BE2C (cell line): ENCODE results near the gene KDF1.

ENCODE experiments used
- DNase-seq: peaks from one replicate; pipeline ENCODE4 v3.0.0-alpha.2; 2020
- H3K27me3 ChIP-seq: fragments of 250-450 bp; sonication (Bioruptor Pico); 2 replicates; pipeline ENCODE4 v1.5.1; 2020; ENCODE audit warnings: mild to moderate bottlenecking
- H3K36me3 ChIP-seq: fragments of 250-450 bp; sonication (Bioruptor Pico); 2 replicates; pipeline ENCODE4 v1.5.1; 2020; ENCODE audit warnings: mild to moderate bottlenecking
- H3K4me1 ChIP-seq: fragments of 250-450 bp; sonication (Bioruptor Pico); 2 replicates; pipeline ENCODE4 v1.5.1; 2020
- H3K4me3 ChIP-seq: 2 replicates; pipeline ENCODE4 v1.5.1; 2011; ENCODE audit warnings: low read depth, low read length
- H3K9me3 ChIP-seq: fragments of 250-450 bp; sonication (Bioruptor Pico); 2 replicates; pipeline ENCODE4 v1.5.1; 2020
- CTCF ChIP-seq: IDR thresholded peaks from 2 replicates; pipeline ENCODE4 v1.5.1; 2012; ENCODE audit warnings: mild to moderate bottlenecking, low read depth, low read length

KDF1 gene

GRCh38 chr1:26912147-26912490, 48.1 kb downstream of the KDF1 start:
- peaks cover 8% of the 10 kb centered on the region for H3K4me1 ChIP-seq
- no peaks in the 10 kb centered on the region for H3K27me3 ChIP-seq
- H3K36me3 ChIP-seq = no peaks in the 10 kb centered on the region
- no peaks in the 10 kb centered on the region for H3K9me3 ChIP-seq
- H3K4me3 ChIP-seq = no peak overlapping the region
- DNase-seq = no peak
- TF ChIP-seq CTCF = no peak

- no peak for DNase-seq
- no peak for TF ChIP-seq CTCF
- Histone ChIP-seq H3K4me3 (no peak overlapping the region), H3K36me3 (no peaks in the 10 kb centered on the region), H3K9me3 (no peaks in the 10 kb centered on the region), H3K4me1 (peaks cover 8% of the 10 kb centered on the region), H3K27me3 (no peaks in the 10 kb centered on the region)
Measured at GRCh38 chr1:26911399-26912146, 48.7 kb downstream of the KDF1 start.

GRCh38 chr1:26910343-26911160, 49.7 kb downstream of the KDF1 start:
- Histone ChIP-seq H3K27me3 (no peaks in the 10 kb centered on the region), H3K9me3 (no peaks in the 10 kb centered on the region), H3K4me3 (no peak overlapping the region), H3K36me3 (no peaks in the 10 kb centered on the region), H3K4me1 (peaks cover 8% of the 10 kb centered on the region)
- no peak for TF ChIP-seq CTCF
- no peak for DNase-seq

GRCh38 chr1:26909951-26910342, 50.3 kb downstream of the KDF1 start:
- no peaks in the 10 kb centered on the region for H3K27me3 ChIP-seq
- H3K36me3 ChIP-seq = no peaks in the 10 kb centered on the region
- no peak for TF ChIP-seq CTCF
- peaks cover 8% of the 10 kb centered on the region for H3K4me1 ChIP-seq
- no peak overlapping the region for H3K4me3 ChIP-seq
- no peak for DNase-seq
- H3K9me3 ChIP-seq = no peaks in the 10 kb centered on the region

GRCh38 chr1:26907071-26907917, 53.0 kb downstream of the KDF1 start:
- Histone ChIP-seq H3K9me3 (no peaks in the 10 kb centered on the region), H3K27me3 (no peaks in the 10 kb centered on the region), H3K4me1 (no peaks in the 10 kb centered on the region), H3K4me3 (no peak overlapping the region), H3K36me3 (no peaks in the 10 kb centered on the region)
- peak; percentile 48 for DNase-seq
- no peak for TF ChIP-seq CTCF
